Measurements from ENCODE around the gene SAMD10. TPM values are rescaled to one million over a fixed set of nuclear protein-coding genes. Genes with fewer than 3 reads are reported as not detected.

Gene SAMD10
- total and polyA plus RNA-seq, 4 donors, result 0.74 to 3.4 (median 2.1) TPM

GRCh38 chr20:63933646-63934045 lies 45.8 kb downstream of the SAMD10 start:
- WGBS, result 86% methylated on average over 5 of the region's 5 CpGs
- DNase-seq (ENCODE audit: low spot score), result no peak
- Histone ChIP-seq H3K9ac (ENCODE audit: low read depth in 1 of 2, low read length in 2 of 2) (no peak overlapping the region), H3K4me1 (ENCODE audit: control insufficient read depth in 4 of 4, insufficient read depth in 4 of 4, low read length in 3 of 4) (no peaks in the 10 kb centered on the region), H3K27me3 (ENCODE audit: control insufficient read depth in 4 of 4, insufficient read depth in 4 of 4, low read length in 3 of 4) (no peaks in the 10 kb centered on the region), H3K9me3 (ENCODE audit: control insufficient read depth in 4 of 4, low read length in 3 of 4) (no peaks in the 10 kb centered on the region), H3K27ac (ENCODE audit: low read depth in 1 of 2, low read length in 2 of 2) (no peak overlapping the region), H3K36me3 (ENCODE audit: control insufficient read depth in 4 of 4, insufficient read depth in 3 of 4, low read depth in 1 of 4, low read length in 3 of 4) (peaks cover 14 to 56% (median 29%) of the 10 kb centered on the region in 4 donors), H3K4me3 (ENCODE audit: low read depth in 1 of 3, low read length in 3 of 3) (no peak overlapping the region)
- TF ChIP-seq RAD21 (IDR thresholded peaks at IDR 0.05) (no peak), HNF4A (conservative IDR thresholded peaks at IDR 0.05) (no peak), FOXA1 (IDR thresholded peaks at IDR 0.05) (no peak), NR2F2 (IDR thresholded peaks at IDR 0.05) (no peak)

- Histone ChIP-seq H3K9ac (ENCODE audit: low read depth in 1 of 2, low read length in 2 of 2) (no peak overlapping the region), H3K4me3 (ENCODE audit: low read depth in 1 of 3, low read length in 3 of 3) (no peak overlapping the region), H3K27me3 (ENCODE audit: control insufficient read depth in 4 of 4, insufficient read depth in 4 of 4, low read length in 3 of 4) (no peaks in the 10 kb centered on the region), H3K9me3 (ENCODE audit: control insufficient read depth in 4 of 4, low read length in 3 of 4) (no peaks in the 10 kb centered on the region), H3K27ac (ENCODE audit: low read depth in 1 of 2, low read length in 2 of 2) (no peak overlapping the region), H3K4me1 (ENCODE audit: control insufficient read depth in 4 of 4, insufficient read depth in 4 of 4, low read length in 3 of 4) (no peaks in the 10 kb centered on the region), H3K36me3 (ENCODE audit: control insufficient read depth in 4 of 4, insufficient read depth in 3 of 4, low read depth in 1 of 4, low read length in 3 of 4) (peaks cover 15 to 63% (median 36%) of the 10 kb centered on the region in 4 donors)
- DNase-seq (ENCODE audit: low spot score), result no peak
- WGBS, result 97% methylated on average over 17 of the region's 17 CpGs
- TF ChIP-seq HNF4G (IDR thresholded peaks at IDR 0.05) (no peak), RXRA (IDR thresholded peaks at IDR 0.05) (no peak), EGR1 (IDR thresholded peaks at IDR 0.05; ENCODE audit: low read depth in 2 of 2) (no peak), FOXA1 (IDR thresholded peaks at IDR 0.05) (no peak), FOXA2 (IDR thresholded peaks at IDR 0.05) (no peak), REST (IDR thresholded peaks at IDR 0.05) (no peak), SP1 (IDR thresholded peaks at IDR 0.05) (no peak), TAF1 (conservative IDR thresholded peaks at IDR 0.05) (no peak), HNF4A (conservative IDR thresholded peaks at IDR 0.05) (no peak)
Observed at GRCh38 chr20:63932606-63933160, 46.8 kb downstream of the SAMD10 start.

GRCh38 chr20:63931735-63932134 lies 47.7 kb downstream of the SAMD10 start:
- no peaks in the 10 kb centered on the region for H3K4me1 ChIP-seq (ENCODE audit: control insufficient read depth in 4 of 4, insufficient read depth in 4 of 4, low read length in 3 of 4)
- H3K27ac ChIP-seq (ENCODE audit: low read depth in 1 of 2, low read length in 2 of 2), result no peak overlapping the region
- H3K27me3 ChIP-seq (ENCODE audit: control insufficient read depth in 4 of 4, insufficient read depth in 4 of 4, low read length in 3 of 4), result no peaks in the 10 kb centered on the region
- peaks cover 15 to 63% (median 37%) of the 10 kb centered on the region in 4 donors for H3K36me3 ChIP-seq (ENCODE audit: control insufficient read depth in 4 of 4, insufficient read depth in 3 of 4, low read depth in 1 of 4, low read length in 3 of 4)
- no peak overlapping the region for H3K9ac ChIP-seq (ENCODE audit: low read depth in 1 of 2, low read length in 2 of 2)
- H3K4me3 ChIP-seq (ENCODE audit: low read depth in 1 of 3, low read length in 3 of 3), result no peak overlapping the region
- no peak for DNase-seq (ENCODE audit: low spot score)
- 98% methylated on average over 19 of the region's 19 CpGs for WGBS
- H3K9me3 ChIP-seq (ENCODE audit: control insufficient read depth in 4 of 4, low read length in 3 of 4), result no peaks in the 10 kb centered on the region
- no peak for TF ChIP-seq JUND (IDR thresholded peaks at IDR 0.05)
- TF ChIP-seq NR2F2 (IDR thresholded peaks at IDR 0.05), result no peak
- no peak for TF ChIP-seq GABPA (IDR thresholded peaks at IDR 0.05 in 1 of 2, conservative IDR thresholded peaks at IDR 0.05 in 1 of 2)
- TF ChIP-seq ATF3 (IDR thresholded peaks at IDR 0.05), result no peak
- TF ChIP-seq RAD21 (IDR thresholded peaks at IDR 0.05), result no peak
- TF ChIP-seq ZBTB33 (IDR thresholded peaks at IDR 0.05), result no peak
- no peak for TF ChIP-seq CTCF (IDR thresholded peaks at IDR 0.05; ENCODE audit: low read depth, low read length, missing input control)
- no peak for TF ChIP-seq HNF4A (conservative IDR thresholded peaks at IDR 0.05)
- no peak for TF ChIP-seq REST (IDR thresholded peaks at IDR 0.05)
- no peak for TF ChIP-seq SP1 (IDR thresholded peaks at IDR 0.05)
- no peak for TF ChIP-seq FOXA1 (IDR thresholded peaks at IDR 0.05)
- no peak for TF ChIP-seq RXRA (IDR thresholded peaks at IDR 0.05)
- no peak for TF ChIP-seq TAF1 (conservative IDR thresholded peaks at IDR 0.05)
- no peak for TF ChIP-seq HNF4G (IDR thresholded peaks at IDR 0.05)
